Stimulated activated CD8-positive, alpha-beta memory T cell treated with anti-CD3 and anti-CD28 coated beads, Interleukin-15, amount 100 ng/mL, for 4 hours (primary cell): Measurements from ENCODE around the gene GPR55.
"Not testable (repeated sequence)": the region's sequence is repeated elsewhere in the genome, so short reads cannot be mapped to it uniquely, and the experiment has no call there.

Experiments
- DNase-seq, 2 donors: peaks; one replicate each; pipeline ENCODE4 v3.0.0-alpha.2; 2020; ENCODE audit warnings: low read depth in 2 of 2

The GPR55 gene

DNA sequence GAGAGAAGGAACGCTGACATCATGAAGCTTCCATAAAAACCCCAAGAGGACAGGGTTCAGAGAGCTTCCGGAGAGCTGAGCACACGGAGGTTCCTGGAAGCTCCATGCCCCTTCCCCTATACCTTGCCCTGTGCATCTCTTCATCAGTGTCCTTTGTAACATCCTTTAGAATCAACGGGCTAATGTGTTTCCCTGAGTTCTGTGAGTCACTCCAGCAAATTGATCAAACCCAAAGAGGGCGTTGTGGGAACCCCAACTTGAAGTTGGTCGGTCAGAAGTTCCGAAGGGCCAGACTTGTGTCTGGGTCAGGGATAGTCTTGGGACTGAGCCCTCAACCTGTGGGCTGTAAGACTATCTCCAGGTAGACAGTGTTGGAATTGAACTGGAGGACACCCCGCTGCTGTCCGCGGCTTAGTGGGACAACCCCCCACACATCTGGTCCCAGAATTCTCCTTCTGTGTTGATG is 25.9 kb upstream of the GPR55 start:
- no peak for DNase-seq

DNA sequence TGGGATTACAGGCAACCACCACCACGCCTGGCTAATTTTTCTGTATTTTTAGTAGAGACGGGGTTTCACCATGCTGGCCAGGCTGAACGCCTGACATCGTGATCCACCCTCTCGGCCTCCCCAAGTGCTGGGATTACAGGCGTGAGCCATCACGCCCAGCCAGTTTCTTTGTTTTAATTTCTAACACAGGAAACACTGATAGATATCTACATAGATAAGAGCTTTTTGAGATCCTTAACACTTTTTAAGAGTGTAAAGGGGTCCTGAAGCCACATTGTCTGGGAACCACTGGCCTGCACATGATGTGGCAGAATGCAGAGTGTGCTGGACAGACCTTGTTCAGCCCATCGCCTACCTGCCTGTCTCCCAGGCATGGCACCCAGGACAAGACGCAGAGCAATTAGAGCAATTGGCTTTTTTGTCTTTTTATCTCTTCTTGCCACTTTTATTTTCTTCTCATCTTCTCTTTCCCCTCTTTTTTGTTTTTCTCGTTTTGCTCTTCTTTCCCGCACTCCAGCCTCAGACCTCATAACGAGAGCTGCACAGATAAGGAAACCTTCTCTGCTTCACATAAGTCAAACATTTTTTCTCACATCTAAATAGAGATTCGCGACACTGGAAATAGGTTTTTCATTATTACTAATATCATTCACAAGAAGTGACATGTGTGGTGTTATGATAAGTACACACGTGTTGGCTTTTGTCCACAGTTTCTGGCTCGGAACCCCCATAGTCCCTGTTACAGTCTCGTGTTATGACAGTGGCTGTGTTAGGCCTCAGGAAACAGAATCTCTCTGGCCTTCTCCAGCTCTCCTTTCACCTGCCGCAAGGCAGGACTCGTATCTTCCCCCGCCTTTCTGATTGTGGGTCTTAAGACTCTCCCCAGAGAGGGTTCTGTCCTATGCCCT is 25.2 kb upstream of the GPR55 start:
- no peak for DNase-seq

DNA sequence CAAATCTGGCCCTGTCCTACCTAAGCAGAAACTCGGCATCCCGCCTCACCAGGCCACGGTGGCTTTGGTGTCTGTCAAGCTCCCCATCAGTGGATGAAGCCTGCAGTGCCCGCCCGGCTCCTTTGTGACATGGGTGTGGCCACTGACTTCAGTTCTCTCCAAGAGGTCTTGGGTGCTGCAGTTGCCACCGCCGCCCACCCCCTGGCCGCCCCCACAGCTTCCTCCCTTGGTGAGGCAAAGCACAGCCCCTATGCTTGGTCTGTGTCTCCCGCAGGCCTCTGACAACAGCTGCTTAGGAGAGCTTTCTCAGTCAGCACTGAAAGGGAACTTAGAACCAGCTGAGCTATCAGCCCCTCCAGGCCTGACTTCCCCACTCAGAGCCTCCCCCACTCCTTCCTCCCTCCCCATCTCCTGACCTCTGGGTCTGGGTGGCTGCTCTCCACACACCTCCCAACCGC is 22.9 kb upstream of the GPR55 start:
- no peak for DNase-seq

DNA sequence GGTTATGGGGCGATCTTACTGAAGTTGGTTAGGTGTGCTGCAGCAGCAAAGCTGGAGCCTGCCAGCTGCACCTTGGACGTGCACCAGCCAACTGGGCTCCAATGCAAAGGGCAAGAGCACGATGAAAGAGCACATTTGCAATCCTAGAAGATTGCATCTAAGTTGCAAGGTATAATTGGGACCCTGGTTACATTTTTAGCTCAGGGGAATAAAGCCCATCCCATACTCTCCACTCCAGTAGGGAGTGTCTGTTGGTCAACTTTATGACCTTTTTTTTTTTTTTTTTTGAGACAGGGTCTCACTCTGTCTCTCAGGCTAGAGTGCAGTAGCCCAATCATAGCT is 22.2 kb upstream of the GPR55 start:
- DNase-seq, result no peak

DNA sequence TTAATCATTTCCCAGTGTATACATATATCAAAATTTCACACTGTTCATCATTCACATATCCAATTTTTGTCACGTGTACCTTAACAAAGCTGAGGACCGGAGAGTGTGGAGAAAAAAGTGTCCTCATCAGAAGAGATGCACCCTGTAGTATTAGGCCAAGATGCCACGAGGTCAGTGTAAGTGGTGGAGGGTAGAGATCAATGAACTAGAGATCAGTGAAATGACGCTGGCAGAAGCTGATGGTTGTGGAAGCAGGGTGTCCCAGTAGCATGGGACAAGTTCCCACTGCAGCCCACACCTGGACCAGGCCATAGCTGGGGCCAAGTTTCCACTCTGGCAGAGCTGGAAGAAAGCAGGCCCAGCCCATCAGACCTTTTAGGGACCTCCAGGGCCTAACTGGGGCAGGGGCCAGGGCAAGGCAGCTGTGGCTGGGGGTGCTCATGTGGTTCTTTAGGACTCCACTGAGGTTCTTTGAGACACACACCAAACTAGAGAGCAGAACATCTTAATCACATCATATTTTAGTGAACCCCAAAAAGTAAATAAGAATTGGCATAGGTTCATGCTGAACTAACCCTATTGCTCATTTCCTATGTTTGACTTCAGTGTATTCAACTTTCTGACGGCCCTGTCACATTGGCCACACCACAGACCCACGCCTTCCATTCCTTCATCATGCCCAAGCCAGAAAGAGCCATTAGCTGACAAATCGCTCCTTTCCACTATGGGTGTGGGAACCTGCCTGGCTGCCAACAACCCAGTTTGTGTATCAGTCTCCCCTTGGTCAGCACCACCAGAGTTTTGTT is 21.6 kb upstream of the GPR55 start:
- no peak for DNase-seq

DNA sequence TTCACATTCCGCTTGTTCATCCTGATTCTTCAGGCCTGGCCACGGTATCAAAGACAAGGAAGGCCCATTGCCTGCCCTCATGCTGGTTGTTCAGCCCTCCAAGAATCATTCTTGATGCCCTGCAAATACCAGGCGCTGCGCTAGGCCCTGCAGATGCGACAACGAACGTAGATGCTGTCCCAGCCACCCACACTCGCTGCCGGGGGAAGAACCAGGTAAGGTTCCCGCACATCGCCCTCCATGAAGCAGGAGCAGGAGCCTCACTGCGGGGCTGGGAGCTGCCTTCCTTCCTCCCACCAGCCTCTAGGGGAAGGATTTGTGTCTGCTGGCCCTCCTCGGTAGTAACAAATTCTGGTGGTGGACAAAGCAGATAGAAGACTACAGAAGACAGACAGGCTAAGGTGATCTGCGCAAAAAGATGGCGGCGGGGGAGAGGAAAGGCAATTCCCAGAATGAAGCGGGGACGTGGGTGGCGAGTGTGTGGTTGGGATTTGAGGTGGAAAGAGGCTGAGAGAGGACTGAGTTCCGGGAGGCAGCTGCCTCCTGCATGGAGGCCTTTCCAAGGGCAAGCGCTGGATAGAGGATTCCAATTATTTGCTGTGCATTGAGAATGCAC is 19.8 kb upstream of the GPR55 start:
- no peak for DNase-seq

DNA sequence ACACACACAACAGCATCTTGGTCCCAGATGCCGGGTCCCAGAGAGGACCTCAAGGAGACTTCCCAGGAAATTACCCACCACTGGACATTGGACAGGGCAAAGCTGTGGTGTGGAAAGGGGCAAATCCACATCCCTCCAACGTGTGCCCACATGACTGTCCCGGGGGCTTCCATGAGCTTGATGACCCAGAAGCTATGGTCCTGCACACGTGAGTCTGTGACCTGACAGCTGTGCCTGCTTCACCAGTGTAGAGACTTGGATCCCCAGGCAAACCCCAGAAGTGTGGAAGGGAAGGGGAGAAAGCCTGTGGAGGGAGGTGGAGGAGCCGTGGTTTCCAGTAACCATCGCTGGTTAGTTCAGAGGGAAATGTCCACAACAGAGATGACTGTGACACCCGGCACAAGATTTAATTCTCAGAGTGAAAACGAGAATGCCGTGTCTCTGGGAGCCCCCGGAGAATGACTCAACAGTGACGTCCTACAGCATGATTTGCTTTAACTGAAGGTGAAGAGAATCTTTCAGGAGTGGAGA is 19.1 kb upstream of the GPR55 start:
- DNase-seq, result no peak

DNA sequence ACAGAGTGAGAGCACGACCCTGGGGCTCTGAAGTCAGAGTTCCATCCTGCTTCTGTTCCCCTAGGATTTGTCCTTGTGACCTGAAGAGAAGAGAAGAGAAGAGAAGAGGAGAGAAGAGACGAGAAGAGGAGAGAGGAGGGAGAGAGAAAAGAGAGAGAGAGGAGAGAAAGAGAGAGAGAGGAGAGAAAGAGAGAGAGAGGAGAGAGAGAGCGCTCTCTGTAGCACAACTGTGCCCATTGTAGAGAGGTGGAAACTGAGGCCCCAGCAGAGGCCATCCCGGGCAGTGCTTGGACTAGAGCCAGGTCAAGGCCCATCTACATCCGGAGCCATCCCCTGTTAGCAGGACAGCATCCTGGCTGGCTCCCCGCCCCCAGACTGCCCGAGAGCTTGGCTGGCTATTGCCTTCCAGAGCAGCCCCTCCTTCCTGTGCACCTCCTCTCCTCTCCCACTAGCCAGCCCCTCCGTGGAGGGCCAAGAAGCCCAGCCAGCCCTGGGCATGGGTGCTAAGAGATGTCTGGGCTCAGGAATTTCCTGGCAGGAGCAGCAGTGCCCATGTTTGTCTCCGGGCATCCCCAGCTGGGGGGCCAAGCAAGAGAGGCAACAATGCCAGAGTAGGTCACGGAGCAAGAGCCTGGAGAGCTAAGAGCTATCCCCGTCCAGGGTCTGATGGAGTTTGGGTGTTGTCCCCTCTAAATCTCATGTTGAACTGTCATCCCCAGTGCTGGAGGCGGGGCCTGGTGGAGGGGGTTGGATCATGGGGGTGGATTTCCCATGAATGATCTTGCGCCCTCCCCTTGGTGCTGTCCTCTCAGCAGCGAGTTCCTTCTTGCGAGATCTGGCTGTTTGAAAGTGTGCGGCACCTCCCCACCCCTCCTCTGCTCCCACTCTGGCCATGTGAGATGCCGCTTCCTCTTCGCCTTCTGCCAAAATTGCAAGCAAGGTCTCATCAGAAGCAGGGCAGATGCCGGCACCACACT is 18.2 kb upstream of the GPR55 start:
- no peak for DNase-seq

DNA sequence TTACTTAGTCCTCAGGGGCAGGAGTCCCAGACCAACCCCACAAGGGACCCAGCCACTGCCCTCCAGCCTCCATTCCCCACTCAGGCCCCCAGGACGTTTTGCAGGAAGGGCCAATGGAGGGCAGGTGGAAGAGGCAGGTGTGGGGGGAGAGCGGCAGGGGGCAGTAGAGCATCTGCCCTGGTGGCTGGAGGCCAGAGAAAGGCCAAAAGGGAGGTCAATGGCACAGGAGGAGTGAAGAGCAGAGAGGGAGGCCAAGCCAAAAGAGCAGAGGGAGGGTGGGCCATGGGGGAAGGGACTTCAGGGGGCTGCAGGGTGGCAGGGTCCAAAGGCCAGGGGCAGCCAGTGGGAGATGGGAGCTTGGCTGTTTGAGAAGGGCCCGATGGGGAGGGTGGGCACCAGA is 17.3 kb upstream of the GPR55 start:
- no peak for DNase-seq

DNA sequence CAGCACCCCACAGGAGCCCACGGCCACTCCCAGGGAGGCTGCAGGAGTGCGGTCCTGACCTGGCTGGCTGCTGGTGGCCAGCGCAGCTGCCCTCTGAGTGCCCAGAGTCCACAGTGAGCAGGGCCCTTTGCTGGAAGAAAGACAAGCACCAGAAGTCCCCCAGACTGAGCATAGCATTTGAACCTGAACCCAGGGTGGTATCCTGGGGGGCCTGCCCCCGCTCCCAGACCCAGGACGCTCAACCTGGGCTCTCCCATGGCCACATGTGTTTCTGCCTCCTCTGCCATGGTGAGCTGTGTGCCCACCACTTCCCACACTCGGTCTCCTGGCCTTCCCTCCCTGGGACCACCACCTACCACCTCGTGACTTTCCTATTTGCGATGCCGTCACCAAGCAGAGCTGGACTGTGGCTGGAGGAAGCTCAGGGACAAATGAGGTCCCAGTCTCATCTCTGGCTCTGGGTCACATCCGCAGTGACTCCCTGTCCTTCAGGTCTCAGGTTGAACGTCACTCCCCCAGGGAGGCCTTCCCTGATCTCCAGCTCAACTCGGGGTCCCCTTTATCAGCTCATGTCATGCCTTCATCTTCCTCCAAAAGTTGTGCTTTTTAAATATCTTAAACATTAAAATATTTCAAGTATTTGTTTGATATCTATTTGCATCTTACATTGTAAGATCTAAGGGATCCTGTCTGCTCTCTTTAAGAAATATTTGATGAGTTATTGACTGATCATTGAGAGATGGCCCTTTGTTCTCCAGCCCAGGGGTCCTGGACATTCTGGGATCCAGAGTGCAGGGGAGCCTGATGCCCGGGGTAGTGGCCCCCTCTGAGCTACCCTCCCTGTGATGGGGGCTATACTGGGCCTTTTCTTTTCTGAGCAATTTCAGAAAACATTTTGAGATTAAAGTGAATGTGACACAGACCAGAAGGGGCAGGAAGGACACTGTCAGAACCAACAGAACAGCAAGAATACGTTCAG is 16.4 kb upstream of the GPR55 start:
- no peak for DNase-seq

DNA sequence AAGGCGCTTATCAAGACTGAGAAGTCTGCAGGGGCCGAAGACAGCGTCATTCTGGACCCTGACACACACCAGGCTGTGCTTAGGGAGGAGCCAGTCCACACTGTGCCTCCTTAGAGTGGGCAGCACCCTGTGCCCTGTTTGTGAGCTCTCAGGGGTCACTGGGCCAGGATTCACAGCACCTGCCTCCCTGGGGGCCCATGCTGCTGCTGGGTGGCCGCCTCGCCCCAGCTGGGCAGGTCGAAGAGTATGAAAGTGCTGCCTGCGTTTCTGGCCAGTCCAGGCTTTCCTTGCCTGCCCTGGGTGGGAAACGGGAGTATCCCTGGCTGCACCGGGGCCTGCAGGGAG is 15.4 kb upstream of the GPR55 start:
- DNase-seq, result no peak

DNA sequence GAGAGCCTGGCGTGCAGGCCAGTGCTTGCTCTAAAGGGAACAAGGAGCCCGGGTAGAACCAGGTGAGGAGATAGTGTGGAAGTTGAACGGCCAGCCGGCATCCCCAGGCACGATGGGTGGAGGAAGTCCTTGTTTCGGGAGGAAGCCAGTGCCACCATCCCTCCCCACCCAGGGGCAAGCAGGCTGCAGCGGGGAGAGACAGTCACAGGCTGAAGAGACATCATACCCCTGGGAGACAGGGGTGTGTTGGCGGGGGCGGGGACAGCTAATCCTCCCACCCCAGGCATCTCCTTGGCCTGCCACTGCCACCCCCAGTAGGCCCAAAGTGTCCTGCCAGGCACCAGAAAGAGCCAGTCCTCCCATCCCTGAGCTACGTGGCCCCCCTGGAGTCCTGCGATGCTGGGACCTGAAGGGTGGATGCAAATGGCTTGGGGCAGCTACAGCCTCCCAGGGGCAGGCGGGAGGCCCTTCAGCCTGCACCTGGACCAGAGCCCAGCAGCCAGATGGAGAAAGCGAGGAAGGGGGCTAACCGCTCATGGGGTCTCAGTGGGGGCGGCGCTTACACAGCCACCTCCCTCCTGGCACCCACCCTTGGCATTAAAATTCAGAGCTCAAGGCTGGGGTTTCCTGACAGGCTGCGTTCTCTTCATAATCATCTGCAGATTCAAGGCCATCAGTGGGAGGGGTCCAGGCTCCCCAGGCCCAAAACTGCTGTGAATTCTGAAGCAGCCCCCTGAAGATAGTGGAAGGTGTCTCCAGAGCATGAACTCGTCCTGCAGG is 14.8 kb upstream of the GPR55 start:
- no peak for DNase-seq

DNA sequence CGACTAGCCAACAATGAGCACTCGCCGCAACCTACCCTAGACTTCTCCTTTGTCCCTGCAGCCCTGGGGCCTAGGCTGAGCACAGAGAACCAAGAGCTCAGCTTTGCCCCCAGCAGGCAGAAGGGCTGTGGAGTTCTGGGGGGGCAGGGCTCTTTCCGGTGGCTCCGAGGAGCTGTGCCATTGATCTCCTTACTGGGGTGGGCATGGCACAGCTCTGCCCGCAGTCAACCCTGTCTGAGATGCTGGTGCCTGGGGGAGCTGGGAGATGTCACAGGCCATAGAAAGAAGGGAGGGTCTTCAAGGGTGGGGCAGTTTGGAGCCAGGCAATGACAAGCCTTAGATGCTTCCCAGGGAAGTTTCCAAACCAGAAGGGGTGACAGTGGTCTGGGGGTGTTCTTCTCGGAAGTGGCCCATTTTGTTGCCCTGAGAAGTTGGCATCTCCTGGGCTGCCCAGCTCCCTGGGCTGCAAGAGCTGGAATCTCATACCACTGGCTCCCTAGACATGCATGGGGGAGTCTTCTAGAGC is 14.1 kb upstream of the GPR55 start:
- no peak for DNase-seq

DNA sequence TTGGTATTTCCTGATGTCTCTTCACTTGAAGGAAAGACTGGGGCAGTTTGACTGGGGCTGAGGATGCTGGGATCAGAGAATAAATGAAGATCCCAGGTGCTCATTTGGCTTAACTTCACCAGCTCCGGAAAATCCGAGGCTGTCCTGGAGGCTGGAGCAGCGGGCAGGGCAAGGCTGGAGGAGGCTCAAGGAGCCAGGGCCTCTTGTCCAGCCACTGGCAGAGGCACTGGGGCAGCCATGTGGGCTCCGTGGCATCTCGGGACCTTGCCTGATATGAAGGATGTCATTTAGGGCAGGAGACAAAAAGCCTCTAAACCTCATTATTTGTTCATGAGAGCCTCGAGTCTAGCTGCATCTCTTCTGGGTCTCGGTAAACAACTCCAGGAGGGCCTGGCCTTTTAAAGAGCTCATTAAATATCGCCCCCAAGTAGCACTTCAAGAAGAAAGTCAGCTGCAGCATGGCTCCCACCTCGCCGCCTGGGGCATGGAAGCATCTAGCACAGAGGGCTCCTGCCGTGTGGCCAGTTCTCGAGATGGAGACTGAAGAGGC is 13.5 kb upstream of the GPR55 start:
- DNase-seq, result no peak

DNA sequence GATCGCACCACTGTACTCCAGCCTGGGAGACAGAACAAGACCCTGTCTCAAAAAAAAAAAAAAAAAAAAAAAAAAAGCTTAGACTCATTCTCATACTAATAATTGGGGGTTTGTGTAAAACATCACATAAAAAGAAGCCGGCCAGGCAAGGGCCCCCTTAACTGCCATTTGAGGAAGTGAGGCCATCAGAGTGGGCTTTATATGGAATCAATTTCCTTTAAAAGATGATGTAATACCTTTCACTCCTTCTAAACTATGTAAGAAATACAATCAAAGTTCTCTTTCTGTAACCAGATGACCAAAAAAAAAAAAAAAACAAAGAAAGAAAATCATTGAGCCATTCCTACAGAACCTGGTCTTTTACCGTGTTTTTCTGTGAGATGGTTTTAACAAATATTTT is 13.1 kb upstream of the GPR55 start:
- no peak for DNase-seq

DNA sequence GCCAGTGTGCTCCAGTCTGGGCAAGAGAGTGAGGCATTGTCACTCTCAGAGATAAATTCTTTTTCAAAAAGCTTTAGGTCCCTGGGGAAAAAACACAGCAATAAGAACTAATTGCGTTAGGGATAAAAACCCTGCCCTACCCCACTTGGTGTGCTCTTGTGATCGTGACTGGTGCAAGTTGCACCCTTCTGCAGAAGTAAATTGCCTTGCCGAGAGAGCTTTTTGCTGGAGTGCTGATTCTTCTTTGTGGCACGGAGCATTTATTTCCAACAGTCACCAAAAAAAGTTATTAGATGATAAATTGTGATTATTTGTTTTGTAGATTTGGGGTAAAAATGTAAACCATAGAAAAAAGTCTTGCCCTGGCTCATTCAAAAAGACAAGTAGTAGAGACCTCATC is 12.3 kb upstream of the GPR55 start:
- no peak for DNase-seq

DNA sequence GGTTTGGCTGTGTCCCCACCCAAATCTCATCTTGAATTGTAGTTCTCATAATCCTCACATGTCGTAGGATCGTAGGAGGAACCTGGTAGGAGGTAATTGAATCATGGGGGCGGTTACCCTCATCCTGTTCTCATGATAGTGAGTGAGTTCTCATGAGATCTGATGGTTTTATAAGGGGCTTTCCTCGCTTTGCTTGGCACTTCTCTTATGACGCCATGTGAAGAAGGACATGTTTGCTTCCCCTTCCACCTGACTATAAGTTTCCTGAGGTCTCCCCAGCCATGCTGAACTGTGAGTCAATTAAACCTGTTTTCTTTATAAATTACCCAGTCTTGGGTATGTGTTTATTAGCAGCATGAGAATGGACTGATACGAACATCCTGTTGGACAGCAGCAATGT is 11.2 kb upstream of the GPR55 start:
- DNase-seq, result not testable (repeated sequence)

DNA sequence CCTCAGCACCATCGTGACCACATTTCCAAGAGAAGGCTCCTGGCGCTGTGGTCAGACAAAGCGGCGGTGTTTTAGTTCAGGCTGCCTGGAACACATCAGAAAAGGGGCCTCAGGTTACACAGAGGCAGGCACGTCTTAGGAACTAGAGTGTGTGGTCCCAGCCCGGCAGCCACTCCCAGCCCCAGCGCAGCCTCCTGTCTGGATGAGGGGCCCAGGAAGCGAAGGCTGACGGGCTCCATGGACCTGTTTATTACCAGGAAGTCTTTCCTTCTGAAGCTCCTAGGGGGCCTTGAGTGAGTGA is 10.0 kb upstream of the GPR55 start:
- DNase-seq, result no peak
